NCI-H2107 treated with DMSO at 0.1 percent for 48 hours (cell line): ENCODE measurements around the gene CFAP100.

Source experiments
- DNase-seq: peaks from one replicate; lab custom pipeline; 2025; ENCODE audit not compliant: unreplicated experiment; lab: John Stamatoyannopoulos, UW

Gene CFAP100

GRCh38 chr3:126373682-126374601 lies 20.8 kb upstream of the CFAP100 start:
- no peak for DNase-seq

GRCh38 chr3:126375835-126376331 lies 18.8 kb upstream of the CFAP100 start:
- DNase-seq, result no peak

- DNase-seq, result no peak
Measured at GRCh38 chr3:126376444-126376843, 18.3 kb upstream of the CFAP100 start.

GRCh38 chr3:126377211-126377610 lies 17.5 kb upstream of the CFAP100 start:
- no peak for DNase-seq

- no peak for DNase-seq
Measured at GRCh38 chr3:126378341-126378751, 16.4 kb upstream of the CFAP100 start.

GRCh38 chr3:126380011-126380768 lies 14.5 kb upstream of the CFAP100 start:
- no peak for DNase-seq

GRCh38 chr3:126381966-126382365 lies 12.7 kb upstream of the CFAP100 start:
- no peak for DNase-seq

- DNase-seq, result peak; percentile 41
Measured at GRCh38 chr3:126389112-126389793, 5.5 kb upstream of the CFAP100 start.

GRCh38 chr3:126389794-126390146 lies 4.9 kb upstream of the CFAP100 start:
- no peak for DNase-seq

GRCh38 chr3:126390201-126390600 lies 4.5 kb upstream of the CFAP100 start:
- DNase-seq, result no peak

- no peak for DNase-seq
Measured at GRCh38 chr3:126390751-126391150, 4.0 kb upstream of the CFAP100 start.

- no peak for DNase-seq
Measured at GRCh38 chr3:126391631-126392030, 3.1 kb upstream of the CFAP100 start.

GRCh38 chr3:126392246-126392645 lies 2.5 kb upstream of the CFAP100 start:
- DNase-seq, result no peak

- no peak for DNase-seq
Measured at GRCh38 chr3:126393563-126393962, 1.1 kb upstream of the CFAP100 start.

- DNase-seq, result no peak
Measured at GRCh38 chr3:126394977-126395321, 240 bp downstream of the CFAP100 start.

- no peak for DNase-seq
Measured at GRCh38 chr3:126395846-126396513, 1.3 kb downstream of the CFAP100 start.

- no peak for DNase-seq
Measured at GRCh38 chr3:126396536-126396935, 1.8 kb downstream of the CFAP100 start.

- DNase-seq, result no peak
Measured at GRCh38 chr3:126397610-126398422, 3.1 kb downstream of the CFAP100 start.

GRCh38 chr3:126398423-126399350 lies 4.0 kb downstream of the CFAP100 start:
- DNase-seq, result no peak
